ENCODE data around the gene ZBTB11. TPM values are rescaled to one million over a fixed set of nuclear protein-coding genes. Genes with fewer than 3 reads are reported as not detected.

ZBTB11 gene
- total RNA-seq, 1 experiment from 2014 or later, result 22.4 TPM

GRCh38 chr3:101674518-101674917 lies 2.4 kb downstream of the ZBTB11 start:
- CTCF ChIA-PET, result no interaction called here
- no peak overlapping the region for H3K27ac ChIP-seq (ENCODE audit: low read depth, low read length, poor library complexity, severe bottlenecking)

GRCh38 chr3:101673953-101674352 lies 3.0 kb downstream of the ZBTB11 start:
- peaks cover 15% of the 10 kb centered on the region for H3K4me1 ChIP-seq (ENCODE audit: insufficient read depth, low read length, poor library complexity, severe bottlenecking)
- CTCF ChIA-PET, result no interaction called here
- H3K36me3 ChIP-seq (ENCODE audit: insufficient read depth, low read length, poor library complexity, severe bottlenecking), result peaks cover 23% of the 10 kb centered on the region
- POLR2A ChIA-PET (ENCODE audit: low non-redundant PET), result no interaction called here
- H3K9me3 ChIP-seq (ENCODE audit: low read depth, low read length, poor library complexity, severe bottlenecking), result no peaks in the 10 kb centered on the region
- H3K4me3 ChIP-seq (ENCODE audit: low read depth, low read length, poor library complexity, severe bottlenecking), result no peak overlapping the region
- no peak for DNase-seq (ENCODE audit: low spot score)
- BruUV-seq (replicated peaks), result no TSS peak
- no peak overlapping the region for H3K27ac ChIP-seq (ENCODE audit: low read depth, low read length, poor library complexity, severe bottlenecking)
- intact Hi-C loops (cut with micrococcal nuclease; ENCODE audit: unreplicated experiment), result no loop called here
- no peak for TF ChIP-seq EZH2 (IDR thresholded peaks at IDR 0.05; ENCODE audit: borderline replicate concordance, low read depth, low read length, poor library complexity, severe bottlenecking)
- TF ChIP-seq, protein P1, sequence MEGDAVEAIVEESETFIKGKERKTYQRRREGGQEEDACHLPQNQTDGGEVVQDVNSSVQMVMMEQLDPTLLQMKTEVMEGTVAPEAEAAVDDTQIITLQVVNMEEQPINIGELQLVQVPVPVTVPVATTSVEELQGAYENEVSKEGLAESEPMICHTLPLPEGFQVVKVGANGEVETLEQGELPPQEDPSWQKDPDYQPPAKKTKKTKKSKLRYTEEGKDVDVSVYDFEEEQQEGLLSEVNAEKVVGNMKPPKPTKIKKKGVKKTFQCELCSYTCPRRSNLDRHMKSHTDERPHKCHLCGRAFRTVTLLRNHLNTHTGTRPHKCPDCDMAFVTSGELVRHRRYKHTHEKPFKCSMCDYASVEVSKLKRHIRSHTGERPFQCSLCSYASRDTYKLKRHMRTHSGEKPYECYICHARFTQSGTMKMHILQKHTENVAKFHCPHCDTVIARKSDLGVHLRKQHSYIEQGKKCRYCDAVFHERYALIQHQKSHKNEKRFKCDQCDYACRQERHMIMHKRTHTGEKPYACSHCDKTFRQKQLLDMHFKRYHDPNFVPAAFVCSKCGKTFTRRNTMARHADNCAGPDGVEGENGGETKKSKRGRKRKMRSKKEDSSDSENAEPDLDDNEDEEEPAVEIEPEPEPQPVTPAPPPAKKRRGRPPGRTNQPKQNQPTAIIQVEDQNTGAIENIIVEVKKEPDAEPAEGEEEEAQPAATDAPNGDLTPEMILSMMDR (conservative IDR thresholded peaks at IDR 0.05; ENCODE audit: low read depth, low read length), result no peak
- H3K27me3 ChIP-seq (replicated peaks; ENCODE audit: insufficient read depth, low read depth, low read length, poor library complexity), result no peaks in the 10 kb centered on the region

More at GRCh38 chr3:101674518-101674917, 2.4 kb downstream of the ZBTB11 start:
- no peak for TF ChIP-seq EZH2 (IDR thresholded peaks at IDR 0.05; ENCODE audit: borderline replicate concordance, low read depth, low read length, poor library complexity, severe bottlenecking)
- TF ChIP-seq, protein P1 (conservative IDR thresholded peaks at IDR 0.05; ENCODE audit: low read depth, low read length), result no peak
- Histone ChIP-seq H3K9me3 (ENCODE audit: low read depth, low read length, poor library complexity, severe bottlenecking) (no peaks in the 10 kb centered on the region), H3K36me3 (ENCODE audit: insufficient read depth, low read length, poor library complexity, severe bottlenecking) (peaks cover 17% of the 10 kb centered on the region), H3K4me3 (ENCODE audit: low read depth, low read length, poor library complexity, severe bottlenecking) (no peak overlapping the region), H3K27me3 (replicated peaks; ENCODE audit: insufficient read depth, low read depth, low read length, poor library complexity) (no peaks in the 10 kb centered on the region), H3K4me1 (ENCODE audit: insufficient read depth, low read length, poor library complexity, severe bottlenecking) (peaks cover 15% of the 10 kb centered on the region)
- POLR2A ChIA-PET (ENCODE audit: low non-redundant PET), result no interaction called here
- BruUV-seq (replicated peaks), result no TSS peak
- intact Hi-C loops (cut with micrococcal nuclease; ENCODE audit: unreplicated experiment), result no loop called here
- no peak for DNase-seq (ENCODE audit: low spot score)

GRCh38 chr3:101671014-101671413 lies 5.9 kb downstream of the ZBTB11 start:
- H3K4me1 ChIP-seq (ENCODE audit: insufficient read depth, low read length, poor library complexity, severe bottlenecking), result peaks cover 7% of the 10 kb centered on the region
- BruUV-seq (replicated peaks), result no TSS peak
- TF ChIP-seq EZH2 (IDR thresholded peaks at IDR 0.05; ENCODE audit: borderline replicate concordance, low read depth, low read length, poor library complexity, severe bottlenecking), result no peak
- TF ChIP-seq, protein P1 (conservative IDR thresholded peaks at IDR 0.05; ENCODE audit: low read depth, low read length), result no peak
- no peaks in the 10 kb centered on the region for H3K27me3 ChIP-seq (replicated peaks; ENCODE audit: insufficient read depth, low read depth, low read length, poor library complexity)
- H3K4me3 ChIP-seq (ENCODE audit: low read depth, low read length, poor library complexity, severe bottlenecking), result no peak overlapping the region
- intact Hi-C loops (cut with micrococcal nuclease; ENCODE audit: unreplicated experiment), result no loop called here
- ChIA-PET POLR2A (ENCODE audit: low non-redundant PET) (no interaction called here), CTCF (no interaction called here)
- H3K36me3 ChIP-seq (ENCODE audit: insufficient read depth, low read length, poor library complexity, severe bottlenecking), result peaks cover 23% of the 10 kb centered on the region
- no peak for DNase-seq (ENCODE audit: low spot score)
- no peaks in the 10 kb centered on the region for H3K9me3 ChIP-seq (ENCODE audit: low read depth, low read length, poor library complexity, severe bottlenecking)
- H3K27ac ChIP-seq (ENCODE audit: low read depth, low read length, poor library complexity, severe bottlenecking), result no peak overlapping the region

All from A673 (cell line).